A549 (cell line): ENCODE results near the gene HDAC5.

Experiments
- CBX8 ChIP-seq: fragments of 200-600 bp; sonication (generic); IDR thresholded peaks from 2 replicates; pipeline ENCODE4 v1.6.1; 2016
- CTCF ChIP-seq: fragments of >200 bp; sonication (Bioruptor Twin); formaldehyde crosslinking; IDR thresholded peaks from 3 replicates; pipeline ENCODE4 v1.5.1; 2016
- JUN ChIP-seq, 2 experiments: fragments of >200 bp; sonication (Bioruptor Twin); formaldehyde crosslinking; IDR thresholded peaks; 2 replicates in 1 of 2; 3 replicates in 1 of 2; pipeline ENCODE4 v1.6.1; 2016 to 2017
- MAFK ChIP-seq: fragments of 450-650 bp; IDR thresholded peaks from 2 replicates; pipeline ENCODE4 v1.6.1; 2014; ENCODE audit not compliant: partially characterized antibody
- POLR2A ChIP-seq: IDR thresholded peaks from 2 replicates; pipeline ENCODE4 v1.6.1; 2012; ENCODE audit warnings: mild to moderate bottlenecking, low read length
- POLR2AphosphoS2 ChIP-seq: conservative IDR thresholded peaks from 2 replicates; pipeline ENCODE4 v1.6.1; 2012; ENCODE audit warnings: low read length, improper control_type of control experiment, inconsistent platforms
- RCOR1 ChIP-seq: fragments of 150-350 bp; IDR thresholded peaks from 2 replicates; pipeline ENCODE4 v1.6.1; 2014; ENCODE audit warnings: antibody characterized with exemption, low read length, low read depth
- ZFP36 ChIP-seq: fragments of 450-650 bp; IDR thresholded peaks from 2 replicates; pipeline ENCODE4 v1.6.1; 2014; ENCODE audit warnings: borderline replicate concordance; ENCODE audit not compliant: partially characterized antibody
- TF ChIP-seq, protein P1 (sequence below): fragments of 200-600 bp; sonication (generic); IDR thresholded peaks from 2 replicates; pipeline ENCODE4 v1.6.1; 2016; ENCODE audit warnings: antibody characterized with exemption, mild to moderate bottlenecking, moderate library complexity

DNA sequence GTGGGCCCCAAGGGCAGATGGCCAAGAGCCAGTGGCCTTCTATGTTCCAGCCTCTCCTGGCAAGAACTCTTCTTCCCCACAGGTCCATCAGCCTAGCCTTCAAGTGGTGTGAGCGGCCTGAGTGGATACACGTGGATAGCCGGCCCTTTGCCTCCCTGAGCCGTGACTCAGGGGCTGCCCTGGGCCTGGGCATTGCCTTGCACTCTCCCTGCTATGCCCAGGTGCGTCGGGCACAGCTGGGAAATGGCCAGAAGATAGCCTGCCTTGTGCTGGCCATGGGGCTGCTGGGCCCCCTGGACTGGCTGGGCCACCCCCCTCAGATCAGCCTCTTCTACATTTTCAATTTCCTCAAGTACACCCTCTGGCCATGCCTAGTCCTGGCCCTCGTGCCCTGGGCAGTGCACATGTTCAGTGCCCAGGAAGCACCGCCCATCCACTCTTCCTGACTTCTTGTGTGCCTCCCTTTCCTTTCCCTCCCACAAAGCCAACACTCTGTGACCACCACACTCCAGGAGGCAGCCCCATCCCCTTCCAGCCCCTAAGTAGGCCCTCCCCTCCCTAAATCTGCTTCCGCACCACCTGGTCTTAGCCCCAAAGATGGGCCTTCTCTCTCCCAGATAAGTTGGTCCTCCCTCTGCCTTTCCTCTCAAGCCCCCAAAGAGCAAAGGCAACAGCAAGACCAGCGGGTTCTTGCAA is 47.7 kb downstream of the HDAC5 start:
- no peak for TF ChIP-seq ZFP36
- no peak for TF ChIP-seq CBX8
- no peak for TF ChIP-seq POLR2A
- no peak for TF ChIP-seq CTCF
- no peak for TF ChIP-seq MAFK
- TF ChIP-seq RCOR1 = no peak
- TF ChIP-seq, protein P1, sequence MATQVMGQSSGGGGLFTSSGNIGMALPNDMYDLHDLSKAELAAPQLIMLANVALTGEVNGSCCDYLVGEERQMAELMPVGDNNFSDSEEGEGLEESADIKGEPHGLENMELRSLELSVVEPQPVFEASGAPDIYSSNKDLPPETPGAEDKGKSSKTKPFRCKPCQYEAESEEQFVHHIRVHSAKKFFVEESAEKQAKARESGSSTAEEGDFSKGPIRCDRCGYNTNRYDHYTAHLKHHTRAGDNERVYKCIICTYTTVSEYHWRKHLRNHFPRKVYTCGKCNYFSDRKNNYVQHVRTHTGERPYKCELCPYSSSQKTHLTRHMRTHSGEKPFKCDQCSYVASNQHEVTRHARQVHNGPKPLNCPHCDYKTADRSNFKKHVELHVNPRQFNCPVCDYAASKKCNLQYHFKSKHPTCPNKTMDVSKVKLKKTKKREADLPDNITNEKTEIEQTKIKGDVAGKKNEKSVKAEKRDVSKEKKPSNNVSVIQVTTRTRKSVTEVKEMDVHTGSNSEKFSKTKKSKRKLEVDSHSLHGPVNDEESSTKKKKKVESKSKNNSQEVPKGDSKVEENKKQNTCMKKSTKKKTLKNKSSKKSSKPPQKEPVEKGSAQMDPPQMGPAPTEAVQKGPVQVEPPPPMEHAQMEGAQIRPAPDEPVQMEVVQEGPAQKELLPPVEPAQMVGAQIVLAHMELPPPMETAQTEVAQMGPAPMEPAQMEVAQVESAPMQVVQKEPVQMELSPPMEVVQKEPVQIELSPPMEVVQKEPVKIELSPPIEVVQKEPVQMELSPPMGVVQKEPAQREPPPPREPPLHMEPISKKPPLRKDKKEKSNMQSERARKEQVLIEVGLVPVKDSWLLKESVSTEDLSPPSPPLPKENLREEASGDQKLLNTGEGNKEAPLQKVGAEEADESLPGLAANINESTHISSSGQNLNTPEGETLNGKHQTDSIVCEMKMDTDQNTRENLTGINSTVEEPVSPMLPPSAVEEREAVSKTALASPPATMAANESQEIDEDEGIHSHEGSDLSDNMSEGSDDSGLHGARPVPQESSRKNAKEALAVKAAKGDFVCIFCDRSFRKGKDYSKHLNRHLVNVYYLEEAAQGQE = no peak
- 0 out of 5 replicates have a peak, but pooled peaks of 1 of the 2 experiments have one; percentile 12 for TF ChIP-seq JUN (IDR thresholded peaks at IDR 0.05)
- TF ChIP-seq POLR2AphosphoS2 = no peak
